Activated CD4-positive, alpha-beta T cell treated with anti-CD3 and anti-CD28 coated beads, Interleukin-2, Interleukin-6, amounts not matched to agents 100 ng/mL and 50 ng/mL, durations not matched to agents 16 hours and 8 hours (primary cell): ENCODE measurements around the gene MRPL24.
A peak's percentile ranks its signal among the peaks of the same experiment; 100 is the strongest.

ENCODE experiments used
- DNase-seq: peaks from one replicate; pipeline ENCODE4 v3.0.0-alpha.2; 2020

Gene MRPL24

GRCh38 chr1:156708218-156708661, 32.6 kb downstream of the MRPL24 start:
- no peak for DNase-seq

- no peak for DNase-seq
Observed at GRCh38 chr1:156707417-156708217, 33.3 kb downstream of the MRPL24 start.

- no peak for DNase-seq
Observed at GRCh38 chr1:156706657-156707416, 34.1 kb downstream of the MRPL24 start.

GRCh38 chr1:156705918-156706656, 34.8 kb downstream of the MRPL24 start:
- DNase-seq, result peak; percentile 65

- DNase-seq, result no peak
Observed at GRCh38 chr1:156705321-156705917, 35.5 kb downstream of the MRPL24 start, which contains the start of gene CRABP2. CRABP2 (minus strand) TSS chr1:156705583; CDS start chr1:156705446, 137 bp downstream.

- DNase-seq, result peak; percentile 40
Observed at GRCh38 chr1:156704930-156705320, 36.0 kb downstream of the MRPL24 start.

GRCh38 chr1:156704166-156704711, 36.6 kb downstream of the MRPL24 start:
- DNase-seq, result no peak

GRCh38 chr1:156703741-156704140, 37.1 kb downstream of the MRPL24 start:
- no peak for DNase-seq

- DNase-seq, result no peak
Observed at GRCh38 chr1:156703336-156703735, 37.6 kb downstream of the MRPL24 start.

- DNase-seq, result no peak
Observed at GRCh38 chr1:156700736-156701531, 40.0 kb downstream of the MRPL24 start.

- DNase-seq, result no peak
Observed at GRCh38 chr1:156698995-156699394, 41.9 kb downstream of the MRPL24 start.

GRCh38 chr1:156697481-156697880, 43.4 kb downstream of the MRPL24 start:
- DNase-seq, result no peak

GRCh38 chr1:156696755-156697154, 44.1 kb downstream of the MRPL24 start:
- DNase-seq, result no peak

- DNase-seq, result no peak
Observed at GRCh38 chr1:156694690-156694962, 46.3 kb downstream of the MRPL24 start.

GRCh38 chr1:156693848-156694689, 46.8 kb downstream of the MRPL24 start:
- no peak for DNase-seq

GRCh38 chr1:156692925-156693847, 47.7 kb downstream of the MRPL24 start:
- no peak for DNase-seq

GRCh38 chr1:156692441-156692924, 48.4 kb downstream of the MRPL24 start:
- no peak for DNase-seq

GRCh38 chr1:156691665-156692440, 49.0 kb downstream of the MRPL24 start:
- DNase-seq, result no peak

GRCh38 chr1:156691191-156691590, 49.7 kb downstream of the MRPL24 start:
- no peak for DNase-seq
